ENCODE results near the gene LIPA. TPM values are rescaled to one million over a fixed set of nuclear protein-coding genes. Genes with fewer than 3 reads are reported as not detected.

Gene LIPA
- total and polyA plus RNA-seq, 4 donors = 35.3 to 176 (median 75.9) TPM

- TF ChIP-seq CTCF (IDR thresholded peaks at IDR 0.05; ENCODE audit: low read depth, low read length, missing input control) (no peak), SP1 (IDR thresholded peaks at IDR 0.05) (no peak), ATF3 (IDR thresholded peaks at IDR 0.05) (no peak), ZBTB33 (IDR thresholded peaks at IDR 0.05) (no peak), NR2F2 (IDR thresholded peaks at IDR 0.05) (no peak)
These were observed 36.1 kb downstream of the LIPA start (continued) for GRCh38 chr10:89215511-89215910.

GRCh38 chr10:89214566-89215165 lies 36.9 kb downstream of the LIPA start:
- no peaks in the 10 kb centered on the region for H3K27me3 ChIP-seq (ENCODE audit: control insufficient read depth in 4 of 4, insufficient read depth in 4 of 4, low read length in 3 of 4)
- no peak for TF ChIP-seq CTCF (IDR thresholded peaks at IDR 0.05; ENCODE audit: low read depth, low read length, missing input control)
- no peak for TF ChIP-seq FOXA1 (IDR thresholded peaks at IDR 0.05)
- TF ChIP-seq HNF4G (IDR thresholded peaks at IDR 0.05) = no peak
- no peak for TF ChIP-seq REST (IDR thresholded peaks at IDR 0.05)
- no peak for TF ChIP-seq MAX (IDR thresholded peaks at IDR 0.05)
- TF ChIP-seq YY1 (IDR thresholded peaks at IDR 0.05) = no peak
- no peak for TF ChIP-seq TAF1 (conservative IDR thresholded peaks at IDR 0.05)
- TF ChIP-seq NR2F2 (IDR thresholded peaks at IDR 0.05) = no peak
- no peak for TF ChIP-seq EGR1 (IDR thresholded peaks at IDR 0.05; ENCODE audit: low read depth in 2 of 2)
- TF ChIP-seq ZBTB33 (IDR thresholded peaks at IDR 0.05) = no peak
- no peak for TF ChIP-seq GABPA (IDR thresholded peaks at IDR 0.05 in 1 of 2, conservative IDR thresholded peaks at IDR 0.05 in 1 of 2)
- TF ChIP-seq RAD21 (IDR thresholded peaks at IDR 0.05) = no peak
- TF ChIP-seq JUND (IDR thresholded peaks at IDR 0.05) = no peak
- TF ChIP-seq ATF3 (IDR thresholded peaks at IDR 0.05) = no peak
- peaks cover 2 to 11% (median 9%) of the 10 kb centered on the region in 4 donors for H3K36me3 ChIP-seq (ENCODE audit: control insufficient read depth in 4 of 4, insufficient read depth in 3 of 4, low read depth in 1 of 4, low read length in 3 of 4)
- no peak overlapping the region for H3K27ac ChIP-seq (ENCODE audit: low read depth in 1 of 2, low read length in 2 of 2)
- DNase-seq (ENCODE audit: low spot score) = no peak
- H3K9me3 ChIP-seq (ENCODE audit: control insufficient read depth in 4 of 4, low read length in 3 of 4) = no peaks in the 10 kb centered on the region
- H3K4me1 ChIP-seq (ENCODE audit: control insufficient read depth in 4 of 4, insufficient read depth in 4 of 4, low read length in 3 of 4) = peaks cover 4 to 26% (median 24%) of the 10 kb centered on the region in 4 donors
- H3K4me3 ChIP-seq (ENCODE audit: low read depth in 1 of 3, low read length in 3 of 3) = no peak overlapping the region
- WGBS = 89% methylated on average over 8 of the region's 8 CpGs
- H3K9ac ChIP-seq (ENCODE audit: low read depth in 1 of 2, low read length in 2 of 2) = no peak overlapping the region
